BLaER1 (cell line): Measurements from ENCODE around the gene DYSF.
A peak's percentile ranks its signal among the peaks of the same experiment; 100 is the strongest.

ENCODE experiments used
- H3K27ac ChIP-seq: shearing (Covaris generic); formaldehyde crosslinking; 2 replicates; pipeline ENCODE4 v1.8.1; 2022
- H3K27me3 ChIP-seq: shearing (Covaris generic); formaldehyde crosslinking; 2 replicates; pipeline ENCODE4 v1.8.1; 2022
- H3K36me3 ChIP-seq: shearing (Covaris generic); formaldehyde crosslinking; 2 replicates; pipeline ENCODE4 v1.8.1; 2022
- H3K4me1 ChIP-seq: shearing (Covaris generic); formaldehyde crosslinking; 2 replicates; pipeline ENCODE4 v1.8.1; 2022
- H3K4me2 ChIP-seq: shearing (Covaris generic); formaldehyde crosslinking; 2 replicates; pipeline ENCODE4 v1.8.1; 2022
- H3K4me3 ChIP-seq: shearing (Covaris generic); formaldehyde crosslinking; 2 replicates; pipeline ENCODE4 v1.8.1; 2022
- H3K9ac ChIP-seq: shearing (Covaris generic); formaldehyde crosslinking; 2 replicates; pipeline ENCODE4 v1.8.1; 2022
- H3K9me3 ChIP-seq: shearing (Covaris generic); formaldehyde crosslinking; 2 replicates; pipeline ENCODE4 v1.8.1; 2022
- H4K20me1 ChIP-seq: shearing (Covaris generic); formaldehyde crosslinking; 2 replicates; pipeline ENCODE4 v1.8.1; 2022
- Cebpa-rat ChIP-seq: shearing (Covaris generic); IDR thresholded peaks from 2 replicates; pipeline ENCODE4 v1.8.1; 2022

The DYSF gene

GRCh38 chr2:71546777-71547281 lies 93.5 kb downstream of the DYSF start:
- Histone ChIP-seq H3K4me3 (no peak overlapping the region), H3K4me2 (no peak overlapping the region), H4K20me1 (no peaks in the 10 kb centered on the region), H3K27me3 (no peaks in the 10 kb centered on the region), H3K36me3 (no peaks in the 10 kb centered on the region), H3K4me1 (peaks cover 37% of the 10 kb centered on the region), H3K9me3 (peaks cover 9% of the 10 kb centered on the region; the same call in 1 of the 2 replicates), H3K9ac (no peak overlapping the region), H3K27ac (no peak overlapping the region)
- TF ChIP-seq Cebpa-rat = no peak

GRCh38 chr2:71547616-71548285 lies 94.4 kb downstream of the DYSF start:
- TF ChIP-seq Cebpa-rat = no peak
- peaks cover 37% of the 10 kb centered on the region for H3K4me1 ChIP-seq
- H3K9me3 ChIP-seq = peaks cover 7% of the 10 kb centered on the region; the same call in 1 of the 2 replicates
- H3K27ac ChIP-seq = no peak overlapping the region
- no peak overlapping the region for H3K9ac ChIP-seq
- H3K27me3 ChIP-seq = no peaks in the 10 kb centered on the region
- H3K4me2 ChIP-seq = no peak overlapping the region
- no peaks in the 10 kb centered on the region for H3K36me3 ChIP-seq
- no peak overlapping the region for H3K4me3 ChIP-seq
- no peaks in the 10 kb centered on the region for H4K20me1 ChIP-seq

- no peak overlapping the region for H3K9ac ChIP-seq
- no peaks in the 10 kb centered on the region for H3K27me3 ChIP-seq
- TF ChIP-seq Cebpa-rat = no peak
- no peaks in the 10 kb centered on the region for H3K36me3 ChIP-seq
- no peaks in the 10 kb centered on the region for H4K20me1 ChIP-seq
- no peak overlapping the region for H3K4me3 ChIP-seq
- H3K27ac ChIP-seq = no peak overlapping the region
- no peaks in the 10 kb centered on the region; the same call in 1 of the 2 replicates for H3K9me3 ChIP-seq
- peak overlapping the region; percentile 47 for H3K4me2 ChIP-seq
- peaks cover 37% of the 10 kb centered on the region for H3K4me1 ChIP-seq
Observed at GRCh38 chr2:71548646-71549425, 95.5 kb downstream of the DYSF start.

GRCh38 chr2:71550801-71551630 lies 97.7 kb downstream of the DYSF start:
- no peaks in the 10 kb centered on the region for H4K20me1 ChIP-seq
- no peaks in the 10 kb centered on the region for H3K9me3 ChIP-seq
- no peak overlapping the region for H3K27ac ChIP-seq
- TF ChIP-seq Cebpa-rat = no peak
- peak overlapping the region; percentile 56 for H3K4me2 ChIP-seq
- H3K4me1 ChIP-seq = peaks cover 28% of the 10 kb centered on the region
- H3K4me3 ChIP-seq = no peak overlapping the region
- H3K27me3 ChIP-seq = no peaks in the 10 kb centered on the region
- H3K9ac ChIP-seq = no peak overlapping the region
- H3K36me3 ChIP-seq = no peaks in the 10 kb centered on the region

- peaks cover 28% of the 10 kb centered on the region for H3K4me1 ChIP-seq
- H3K9ac ChIP-seq = no peak overlapping the region
- TF ChIP-seq Cebpa-rat = no peak
- H3K4me2 ChIP-seq = no peak overlapping the region
- no peak overlapping the region for H3K4me3 ChIP-seq
- no peaks in the 10 kb centered on the region for H3K36me3 ChIP-seq
- no peak overlapping the region for H3K27ac ChIP-seq
- no peaks in the 10 kb centered on the region for H4K20me1 ChIP-seq
- no peaks in the 10 kb centered on the region for H3K27me3 ChIP-seq
- H3K9me3 ChIP-seq = no peaks in the 10 kb centered on the region
Observed at GRCh38 chr2:71551631-71551915, 98.2 kb downstream of the DYSF start.

- Histone ChIP-seq H3K27me3 (no peaks in the 10 kb centered on the region), H3K4me1 (peaks cover 28% of the 10 kb centered on the region), H3K4me2 (no peak overlapping the region), H3K9me3 (no peaks in the 10 kb centered on the region), H3K27ac (no peak overlapping the region), H3K9ac (no peak overlapping the region), H4K20me1 (no peaks in the 10 kb centered on the region), H3K4me3 (no peak overlapping the region), H3K36me3 (no peaks in the 10 kb centered on the region)
- no peak for TF ChIP-seq Cebpa-rat
Observed at GRCh38 chr2:71552356-71552755, 99.0 kb downstream of the DYSF start.

GRCh38 chr2:71552861-71553301 lies 99.5 kb downstream of the DYSF start:
- no peaks in the 10 kb centered on the region for H3K36me3 ChIP-seq
- H3K4me2 ChIP-seq = no peak overlapping the region
- no peak overlapping the region for H3K9ac ChIP-seq
- no peaks in the 10 kb centered on the region for H4K20me1 ChIP-seq
- peaks cover 28% of the 10 kb centered on the region for H3K4me1 ChIP-seq
- no peaks in the 10 kb centered on the region for H3K9me3 ChIP-seq
- no peaks in the 10 kb centered on the region for H3K27me3 ChIP-seq
- no peak overlapping the region for H3K4me3 ChIP-seq
- TF ChIP-seq Cebpa-rat = no peak
- no peak overlapping the region for H3K27ac ChIP-seq

GRCh38 chr2:71554028-71554705 lies 100.8 kb downstream of the DYSF start:
- no peak for TF ChIP-seq Cebpa-rat
- Histone ChIP-seq H3K9me3 (no peaks in the 10 kb centered on the region), H3K9ac (no peak overlapping the region), H3K4me3 (no peak overlapping the region), H4K20me1 (no peaks in the 10 kb centered on the region), H3K4me2 (no peak overlapping the region), H3K27me3 (no peaks in the 10 kb centered on the region), H3K27ac (no peak overlapping the region), H3K4me1 (peaks cover 35% of the 10 kb centered on the region), H3K36me3 (no peaks in the 10 kb centered on the region)

- Histone ChIP-seq H3K4me1 (peaks cover 36% of the 10 kb centered on the region), H3K27ac (no peak overlapping the region), H3K9ac (no peak overlapping the region), H4K20me1 (no peaks in the 10 kb centered on the region), H3K9me3 (no peaks in the 10 kb centered on the region), H3K27me3 (no peaks in the 10 kb centered on the region), H3K4me2 (no peak overlapping the region), H3K4me3 (no peak overlapping the region), H3K36me3 (no peaks in the 10 kb centered on the region)
- no peak for TF ChIP-seq Cebpa-rat
Observed at GRCh38 chr2:71554706-71555056, 101.3 kb downstream of the DYSF start.
